ENCODE data around the gene CBX7. TPM values are rescaled to one million over a fixed set of nuclear protein-coding genes. Genes with fewer than 3 reads are reported as not detected.

Gene CBX7
- total RNA-seq, 1 donor from 2014 or later = 6.6 TPM

DNA sequence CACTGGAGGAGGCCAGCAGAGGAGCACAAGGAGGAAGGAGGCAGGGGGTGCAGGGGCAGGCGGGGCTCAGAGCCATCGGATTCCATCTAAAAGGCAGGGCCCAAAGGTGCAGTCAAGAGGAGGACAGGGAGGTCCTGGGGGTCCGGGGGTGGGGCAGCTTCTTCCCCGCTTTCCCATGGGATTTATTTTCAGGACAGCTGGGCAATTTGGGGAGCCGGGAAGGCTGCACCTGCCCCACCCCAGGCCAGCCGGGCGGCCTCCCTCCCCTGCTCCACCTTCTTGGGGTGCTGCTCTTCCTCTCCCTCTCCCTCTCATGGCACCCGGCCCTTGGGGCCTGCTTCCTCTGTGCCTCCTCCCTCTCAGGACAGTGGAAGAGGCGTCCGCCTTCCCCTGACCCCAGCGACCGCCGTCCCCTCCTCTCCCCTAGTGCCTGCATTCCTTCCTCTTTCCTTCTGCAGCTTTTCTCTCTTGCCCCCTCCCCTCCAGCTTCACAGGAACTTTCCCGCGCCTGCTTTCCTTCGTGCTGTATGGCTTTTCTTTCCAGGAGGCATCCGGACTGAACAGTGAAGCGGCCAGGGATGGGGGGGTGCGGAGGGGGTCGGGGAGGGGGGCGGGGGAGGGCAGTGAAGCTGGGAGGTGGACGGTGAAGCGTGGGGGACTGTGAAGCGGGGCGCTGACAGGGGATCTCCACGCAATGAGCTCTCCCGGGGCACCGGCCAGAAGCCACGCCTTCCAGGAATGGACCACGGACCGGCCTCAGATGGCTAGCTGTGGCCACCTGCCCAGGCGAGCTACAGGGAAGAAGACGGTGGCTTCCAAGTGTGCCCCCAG, 28.5 kb downstream of the CBX7 start:
- DNase-seq = no peak

DNA sequence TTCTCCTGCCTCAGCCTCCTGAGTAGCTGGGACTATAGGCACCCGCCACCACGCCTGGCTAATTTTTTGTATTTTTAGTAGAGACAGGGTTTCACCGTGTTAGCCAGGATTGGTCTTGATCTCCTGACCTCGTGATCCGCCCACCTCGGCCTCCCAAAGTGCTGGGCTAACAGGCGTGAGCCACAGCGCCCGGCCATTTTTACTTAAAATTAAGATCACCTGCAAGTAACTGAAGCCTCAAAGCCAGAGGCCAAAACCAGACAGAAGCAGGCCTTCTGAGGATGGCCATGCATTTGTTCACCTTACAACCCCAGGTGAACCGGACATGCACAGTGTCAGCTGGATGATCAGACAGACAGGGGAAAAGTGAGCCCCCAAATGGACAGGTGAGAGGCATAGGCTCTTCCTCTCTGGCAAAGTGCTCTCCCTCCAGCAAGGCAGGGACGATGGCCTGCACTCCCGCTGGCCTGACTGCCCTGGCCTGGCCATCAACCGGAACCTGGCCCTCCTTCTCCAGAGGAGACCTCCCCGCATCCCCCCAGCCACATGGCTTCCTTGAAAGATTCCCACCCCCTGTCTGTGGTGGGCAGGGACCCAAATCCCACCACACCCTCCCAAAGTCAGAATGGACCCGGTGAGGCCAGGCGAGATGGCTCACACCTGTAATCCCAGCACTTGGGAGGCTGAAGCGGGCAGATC, 29.6 kb downstream of the CBX7 start:
- no peak for DNase-seq

- DNase-seq = no peak
These were observed 31.5 kb downstream of the CBX7 start for GRCh38 chr22:39120983-39121382.

DNA sequence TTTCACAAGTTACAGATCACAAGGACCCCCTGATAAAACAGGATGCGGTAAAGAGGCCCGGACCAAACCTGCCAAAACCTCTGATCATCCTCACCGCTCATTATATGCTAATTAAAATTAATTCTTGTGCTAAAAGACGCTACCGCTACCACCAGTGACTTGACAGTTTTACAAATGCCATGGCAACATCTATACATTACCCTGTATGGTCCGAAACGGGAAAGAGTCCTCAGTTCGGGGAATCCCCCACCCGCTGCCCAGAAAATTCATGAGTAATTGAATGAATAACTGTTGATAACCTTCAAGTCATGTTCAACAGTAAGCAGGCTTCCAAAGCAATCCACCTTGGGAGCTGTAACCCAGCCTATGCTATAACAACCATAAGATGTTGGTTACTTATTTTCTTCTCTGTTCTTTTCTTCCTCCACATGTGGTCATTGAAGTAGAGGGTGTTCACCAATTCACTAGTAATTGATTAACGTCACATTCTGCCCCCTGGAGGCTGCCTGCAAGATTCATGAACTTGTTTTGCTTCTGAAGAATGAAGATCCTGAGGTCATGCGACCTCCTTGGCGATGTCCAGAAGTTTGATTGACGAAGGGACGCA, 34.8 kb downstream of the CBX7 start:
- DNase-seq = no peak

DNA sequence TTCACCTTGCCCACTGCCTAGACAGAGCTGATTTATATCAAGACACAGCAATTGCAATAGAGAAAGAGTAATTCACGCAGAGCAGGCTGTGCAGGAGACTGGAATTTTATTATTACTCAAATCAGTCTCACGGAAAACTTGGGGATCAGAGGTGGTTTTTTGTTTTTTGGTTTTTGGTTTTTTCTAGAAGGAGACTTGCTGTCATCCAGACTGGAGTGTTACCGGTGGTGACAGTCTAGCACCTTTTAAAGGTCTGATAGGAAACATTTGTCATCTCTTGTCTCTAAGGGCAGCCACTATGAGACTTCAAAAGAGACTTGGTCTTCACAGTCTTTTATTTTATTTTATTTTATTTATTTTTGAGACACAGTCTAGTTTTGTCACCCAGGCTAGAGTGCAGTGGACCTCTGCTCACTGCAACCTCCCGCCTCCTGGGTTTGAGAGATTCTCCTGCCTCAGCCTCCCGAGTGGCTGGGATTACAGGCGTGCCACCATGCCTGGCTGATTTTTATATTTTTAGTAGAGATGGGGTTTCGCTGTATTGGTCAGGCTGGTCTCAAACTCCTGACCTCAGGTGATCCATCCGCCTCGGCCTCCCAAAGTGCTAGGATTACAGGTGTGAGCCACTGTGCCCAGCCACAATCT, 36.4 kb downstream of the CBX7 start:
- DNase-seq = no peak

GRCh38 chr22:39115570-39115969, 36.9 kb downstream of the CBX7 start:
- DNase-seq = no peak

GRCh38 chr22:39114112-39114511, 38.4 kb downstream of the CBX7 start:
- DNase-seq = no peak

DNA sequence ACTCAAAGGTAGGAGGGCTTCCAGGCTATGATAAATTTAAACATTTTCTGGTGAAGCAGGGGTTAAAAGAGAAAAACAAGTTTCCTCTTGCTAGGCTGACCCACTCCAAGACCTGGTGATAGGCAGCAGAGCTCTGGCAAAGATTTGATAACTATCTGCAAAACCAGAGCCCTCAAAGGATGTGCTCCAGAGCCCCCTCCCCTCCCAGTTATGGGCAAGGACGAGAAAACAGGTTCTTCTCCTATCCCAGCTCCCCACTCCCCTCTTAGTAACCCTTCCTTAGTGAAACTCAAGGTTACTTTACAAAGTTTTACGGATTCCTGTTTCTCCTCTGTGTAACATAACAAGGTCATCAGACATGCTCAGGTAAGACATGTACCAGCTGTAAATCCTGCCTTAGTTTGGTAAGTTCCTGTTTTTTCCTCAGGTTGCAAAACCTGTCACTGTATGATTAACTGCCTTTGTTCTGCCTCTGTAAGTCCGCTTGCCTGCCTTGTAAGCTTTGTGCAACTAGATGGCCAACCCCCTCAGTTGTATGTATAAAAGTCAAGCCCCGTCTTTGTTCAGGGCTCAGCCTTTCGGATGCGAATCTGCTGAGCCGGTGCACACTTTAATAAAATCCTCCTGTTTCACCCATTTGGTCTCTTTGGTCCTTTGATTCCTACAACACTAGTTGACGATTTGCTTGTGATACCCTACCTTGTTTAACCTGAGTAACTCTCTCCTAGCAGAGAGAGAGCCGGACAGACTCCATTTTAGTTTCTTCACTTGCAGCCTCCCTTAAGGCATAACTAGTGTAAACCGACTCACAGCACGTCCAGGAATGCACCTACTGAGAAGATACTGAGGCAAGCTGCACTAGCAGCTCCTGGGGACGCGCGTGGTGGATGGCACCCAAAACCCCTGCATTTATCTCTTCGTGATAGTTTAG, 41.6 kb downstream of the CBX7 start:
- no peak for DNase-seq

DNA sequence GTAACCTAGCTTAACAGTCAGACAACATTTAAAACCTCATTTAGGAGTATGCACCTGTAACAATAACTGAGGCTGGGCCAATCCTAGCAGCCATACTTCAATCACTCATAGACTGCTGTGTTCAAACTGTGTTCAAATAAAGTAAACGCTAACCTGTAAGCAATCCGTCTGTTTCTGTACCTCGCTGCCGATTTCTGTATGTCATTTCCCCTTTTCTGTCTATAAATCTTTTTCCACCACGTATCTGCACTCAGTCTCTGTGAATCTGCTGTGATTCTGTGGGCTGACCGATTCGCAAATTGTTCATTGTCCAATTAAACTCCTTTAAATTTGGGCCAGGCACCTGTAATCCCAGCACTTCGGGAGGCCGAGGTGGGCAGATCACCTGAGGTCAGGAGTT, 43.1 kb downstream of the CBX7 start:
- DNase-seq = no peak

DNA sequence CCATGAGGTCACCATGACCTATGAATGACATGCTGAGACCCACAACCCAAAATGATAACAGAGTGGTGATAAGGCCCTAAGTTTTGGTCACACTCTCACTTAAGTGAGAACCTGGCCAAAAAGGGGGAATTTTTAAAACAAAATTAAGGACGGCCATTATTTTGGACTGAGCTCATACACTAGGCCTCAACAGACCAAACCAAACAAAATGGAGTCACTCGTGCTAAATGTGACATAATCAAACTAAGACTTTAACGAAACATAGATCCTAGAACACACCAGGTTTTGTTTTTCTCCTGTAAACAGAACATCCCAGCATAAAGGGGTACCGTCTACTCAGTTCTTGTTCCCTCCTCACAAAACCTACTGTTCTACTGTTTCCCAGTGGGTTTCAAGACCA, 44.0 kb downstream of the CBX7 start:
- no peak for DNase-seq

DNA sequence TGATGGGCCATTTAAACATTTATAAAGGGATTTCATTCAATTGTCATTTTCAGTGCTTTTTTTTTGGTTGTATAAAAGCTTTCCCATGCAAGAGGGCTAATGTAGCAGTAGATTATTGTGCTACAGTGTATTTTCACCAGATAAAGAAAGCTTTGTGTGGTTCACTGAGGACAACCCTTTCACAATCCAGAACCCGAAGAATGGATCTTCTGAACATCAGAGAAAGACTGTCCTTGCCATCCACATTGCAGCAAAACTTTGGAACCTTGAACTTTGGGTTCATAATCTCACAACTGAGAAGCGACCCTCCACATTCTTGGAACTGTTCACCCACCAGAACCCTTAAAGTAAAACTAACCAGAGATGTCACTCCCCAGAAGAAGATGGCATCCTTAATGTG, 46.2 kb downstream of the CBX7 start:
- DNase-seq = no peak

DNA sequence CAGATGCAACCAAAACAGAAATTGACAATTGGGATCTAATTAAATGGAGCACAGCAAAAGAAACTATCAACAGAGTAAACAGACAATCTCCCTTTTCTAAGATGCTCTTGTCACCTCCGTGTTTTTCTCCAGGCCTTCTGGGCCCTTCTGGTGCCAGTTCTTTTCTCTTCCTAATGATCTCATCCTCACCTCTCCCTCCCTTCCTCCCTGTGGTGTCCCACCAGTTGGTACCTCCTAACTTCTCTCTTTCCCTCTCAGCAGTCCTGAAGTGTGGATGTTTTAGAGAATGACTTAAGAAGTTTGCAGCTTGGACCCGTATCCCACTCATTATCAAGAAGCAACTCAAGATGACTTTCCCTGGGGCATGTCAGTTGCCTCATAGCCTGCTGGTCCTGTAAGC, 49.0 kb downstream of the CBX7 start:
- no peak for DNase-seq

DNA sequence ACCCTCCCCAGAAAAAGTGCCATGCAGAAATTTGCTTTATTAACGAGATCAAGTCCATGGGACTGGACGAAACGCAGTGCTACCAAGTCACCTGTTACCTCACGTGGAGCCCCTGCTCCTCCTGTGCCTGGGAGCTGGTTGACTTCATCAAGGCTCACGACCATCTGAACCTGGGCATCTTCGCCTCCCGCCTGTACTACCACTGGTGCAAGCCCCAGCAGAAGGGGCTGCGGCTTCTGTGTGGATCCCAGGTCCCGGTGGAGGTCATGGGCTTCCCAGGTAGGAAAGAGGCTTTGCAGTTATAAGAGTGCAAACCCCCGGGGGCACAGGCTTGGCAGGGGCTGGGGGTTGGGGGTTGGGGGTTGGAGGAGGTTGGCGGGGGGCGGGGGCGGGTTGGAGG, 51.3 kb downstream of the CBX7 start:
- no peak for DNase-seq

DNA sequence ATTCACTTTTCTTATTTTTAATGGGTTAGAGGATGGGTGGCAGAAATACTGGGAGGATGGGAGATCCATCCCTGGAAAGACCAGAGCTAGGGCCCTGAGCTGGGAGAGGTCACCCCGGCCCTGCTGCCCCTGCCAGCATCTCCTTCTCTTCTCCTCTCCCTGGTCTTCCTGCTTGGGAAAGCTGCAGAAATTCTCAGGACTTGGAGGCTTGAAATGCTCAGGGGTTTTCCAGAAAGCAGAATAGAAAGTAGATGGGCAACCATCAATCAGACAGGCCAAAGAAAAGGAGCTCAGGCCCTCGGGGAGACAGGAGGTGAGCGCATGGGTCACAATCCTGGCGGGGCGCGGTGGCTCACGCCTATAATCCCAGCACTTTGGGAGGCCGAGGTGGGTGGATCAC, 53.9 kb downstream of the CBX7 start:
- no peak for DNase-seq

GRCh38 chr22:39098026-39098425, 54.5 kb downstream of the CBX7 start:
- DNase-seq = no peak

DNA sequence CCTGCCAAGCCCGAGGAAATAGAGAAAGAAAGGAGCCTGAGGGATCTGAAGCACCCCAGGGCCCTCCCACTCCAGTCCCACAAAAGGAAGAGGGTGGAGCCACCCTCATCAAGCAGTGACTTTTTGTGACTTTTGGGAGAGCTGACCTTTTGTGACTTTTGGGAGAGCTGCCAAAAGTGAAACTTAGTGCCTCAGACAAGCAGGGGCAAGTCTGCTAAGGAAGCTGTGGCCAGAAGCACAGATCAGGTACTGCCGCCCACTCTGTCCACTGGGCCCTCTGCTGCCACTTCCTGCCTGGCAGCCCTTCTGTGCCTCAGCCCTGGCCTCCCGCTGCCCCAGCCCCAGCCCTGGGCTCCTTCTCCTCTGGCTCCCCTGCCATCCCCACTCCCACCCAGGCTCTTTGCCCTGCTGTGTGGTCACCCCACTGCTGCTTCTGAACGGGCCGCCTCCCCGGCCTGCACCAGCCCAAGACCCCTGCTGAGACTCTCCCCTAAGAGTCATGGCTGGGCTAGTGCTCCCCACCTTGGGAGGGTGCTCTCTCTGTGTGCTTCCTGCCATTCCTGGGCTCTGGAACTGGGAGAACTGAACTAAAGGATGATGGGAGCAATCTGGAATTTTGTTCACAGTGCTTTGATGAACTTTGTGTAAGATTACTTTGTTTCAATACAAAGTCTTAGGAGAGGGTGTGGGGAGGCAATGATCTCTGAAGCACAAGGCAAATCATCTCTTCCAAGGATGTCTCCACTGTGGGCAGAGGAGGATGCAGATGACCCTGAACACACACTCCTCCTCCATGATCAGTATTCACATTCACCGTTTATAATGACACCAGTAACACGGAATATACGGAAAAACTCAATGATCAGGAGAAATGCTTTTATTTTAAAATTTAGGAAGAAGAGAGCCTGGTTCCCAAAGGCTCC, 55.1 kb downstream of the CBX7 start, which contains the start of gene APOBEC3H:
Gene APOBEC3H, plus strand, starts transcription at position 147 of the 923 bp plus-strand sequence. CDS start 3,035 bp downstream, outside the sequence.
- no peak for DNase-seq

DNA sequence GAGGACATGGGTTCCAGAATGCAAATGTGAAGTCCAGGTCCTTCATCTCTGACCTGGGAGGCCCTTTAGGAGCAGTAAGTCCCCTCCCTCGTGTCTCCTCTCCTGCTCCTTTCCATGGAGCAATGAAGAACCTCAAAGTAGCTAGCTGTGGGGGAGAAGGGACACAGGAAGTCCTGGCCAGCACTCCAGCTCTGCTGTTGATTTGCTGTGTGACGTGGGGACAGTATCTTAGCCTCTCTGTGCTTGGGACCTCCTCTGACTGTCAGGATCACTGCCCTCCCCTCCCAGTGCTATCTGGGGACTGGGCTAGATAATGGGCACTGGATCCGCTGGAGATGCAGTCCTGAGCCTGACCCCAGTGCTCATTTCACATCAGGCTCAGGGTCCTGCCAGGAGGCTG, 56.5 kb downstream of the CBX7 start:
- no peak for DNase-seq

DNA sequence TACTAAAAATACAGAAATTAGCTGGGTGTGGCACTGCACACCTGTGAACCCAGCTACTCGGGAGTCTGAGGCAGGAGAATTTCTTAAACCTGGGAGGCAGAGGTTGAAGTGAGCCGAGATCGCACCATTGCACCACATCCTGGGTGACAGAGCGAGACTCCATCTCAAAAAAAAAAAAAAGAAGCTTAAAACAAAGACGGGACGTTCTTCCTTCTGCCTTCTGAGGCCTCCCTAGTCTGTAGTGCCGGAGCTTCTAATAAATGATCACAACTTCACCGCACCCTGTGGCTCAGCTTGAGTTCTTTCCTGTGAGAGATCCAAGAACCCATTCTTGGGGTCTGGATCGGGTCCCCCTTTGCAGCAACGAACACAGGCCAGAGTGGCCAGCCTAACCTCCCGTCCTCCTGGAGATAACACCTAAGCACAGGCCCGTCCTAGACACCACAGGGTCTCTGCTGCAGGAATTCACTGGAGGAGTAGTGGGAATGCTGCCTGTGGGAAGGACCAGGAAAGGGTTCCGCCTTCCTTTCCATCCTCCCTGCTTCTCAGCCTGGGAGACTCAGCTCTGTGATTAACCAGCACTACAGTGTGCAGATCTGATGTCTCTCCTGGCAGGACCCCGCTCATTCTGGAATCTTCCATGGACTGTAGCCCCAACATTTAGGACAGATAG, 57.6 kb downstream of the CBX7 start:
- DNase-seq = no peak

GRCh38 chr22:39092111-39092862, 60.2 kb downstream of the CBX7 start:
- no peak for DNase-seq

Measured in occipital lobe (tissue), 2 donors.